Liver (tissue), 9 donors: ENCODE data around the gene NRG3. TPM values are rescaled to one million over a fixed set of nuclear protein-coding genes. Genes with fewer than 3 reads are reported as not detected.

Experiments used
- DNase-seq: peaks from one replicate; pipeline ENCODE4 v3.0.0-alpha.2; 2017; ENCODE audit warnings: low spot score
- H3K27ac ChIP-seq, 2 donors: one replicate each; pipeline ENCODE4 v1.7.0; 2013; ENCODE audit warnings: inconsistent platforms in 2 of 2, low read length in 2 of 2, control low read depth in 1 of 2, low read depth in 1 of 2, mild to moderate bottlenecking in 1 of 2
- H3K27me3 ChIP-seq, 4 donors: one replicate each; pipeline versions ENCODE4 v1.6.1 to v1.7.0; 2013; ENCODE audit warnings: low read length in 3 of 4, inconsistent platforms in 1 of 4, mild to moderate bottlenecking in 1 of 4, moderate library complexity in 1 of 4; ENCODE audit not compliant: control insufficient read depth in 4 of 4, insufficient read depth in 4 of 4
- H3K36me3 ChIP-seq, 4 donors: one replicate each; pipeline versions ENCODE4 v1.6.1 to v1.7.0; 2013; ENCODE audit warnings: low read length in 3 of 4, mild to moderate bottlenecking in 3 of 4, low read depth in 1 of 4, moderate library complexity in 1 of 4; ENCODE audit not compliant: control insufficient read depth in 4 of 4, insufficient read depth in 3 of 4
- H3K4me1 ChIP-seq, 4 donors: one replicate each; pipeline versions ENCODE4 v1.6.1 to v1.7.0; 2013; ENCODE audit warnings: low read length in 3 of 4, mild to moderate bottlenecking in 3 of 4, moderate library complexity in 1 of 4; ENCODE audit not compliant: control insufficient read depth in 4 of 4, insufficient read depth in 4 of 4
- H3K4me3 ChIP-seq, 3 donors: one replicate each; pipeline versions ENCODE4 v1.6.1 to v1.7.0; 2013; ENCODE audit warnings: low read length in 3 of 3, control low read depth in 1 of 3, low read depth in 1 of 3, mild to moderate bottlenecking in 1 of 3
- H3K9ac ChIP-seq, 2 donors: one replicate each; pipeline ENCODE4 v1.7.0; 2013; ENCODE audit warnings: low read length in 2 of 2, mild to moderate bottlenecking in 2 of 2, moderate library complexity in 2 of 2, control low read depth in 1 of 2, low read depth in 1 of 2
- H3K9me3 ChIP-seq, 4 donors: one replicate each; pipeline versions ENCODE4 v1.6.1 to v1.7.0; 2013; ENCODE audit warnings: low read length in 3 of 4; ENCODE audit not compliant: control insufficient read depth in 4 of 4
- CTCF ChIP-seq: fragments of 150-350 bp; IDR thresholded peaks from 2 replicates; pipeline ENCODE4 v1.5.1; 2017; ENCODE audit warnings: improper control_type of control experiment, low read depth, low read length; ENCODE audit not compliant: missing input control
- EGR1 ChIP-seq, 2 donors: IDR thresholded peaks; 2 replicates each; pipeline ENCODE4 v1.6.1; 2016 to 2018; ENCODE audit warnings: antibody characterized with exemption in 2 of 2, low read depth in 2 of 2
- FOXA1 ChIP-seq: IDR thresholded peaks from 2 replicates; pipeline ENCODE4 v1.6.1; 2016; ENCODE audit warnings: antibody characterized with exemption
- FOXA2 ChIP-seq: IDR thresholded peaks from 2 replicates; pipeline ENCODE4 v1.6.1; 2016; ENCODE audit warnings: antibody characterized with exemption
- GABPA ChIP-seq, 2 donors: IDR thresholded peaks in 1 of 2; conservative IDR thresholded peaks in 1 of 2; 2 replicates each; pipeline ENCODE4 v1.6.1; 2016; ENCODE audit warnings: antibody characterized with exemption in 2 of 2, mild to moderate bottlenecking in 1 of 2, moderate library complexity in 1 of 2
- HNF4A ChIP-seq, 2 donors: conservative IDR thresholded peaks; 2 replicates each; pipeline ENCODE4 v1.6.1; 2016; ENCODE audit warnings: antibody characterized with exemption in 2 of 2, mild to moderate bottlenecking in 2 of 2
- HNF4G ChIP-seq: IDR thresholded peaks from 2 replicates; pipeline ENCODE4 v1.6.1; 2016; ENCODE audit warnings: antibody characterized with exemption
- JUND ChIP-seq, 2 donors: IDR thresholded peaks; 2 replicates each; pipeline ENCODE4 v1.6.1; 2016; ENCODE audit warnings: antibody characterized with exemption in 2 of 2
- MAX ChIP-seq: IDR thresholded peaks from 2 replicates; pipeline ENCODE4 v1.6.1; 2016; ENCODE audit warnings: antibody characterized with exemption
- NR2F2 ChIP-seq: IDR thresholded peaks from 2 replicates; pipeline ENCODE4 v1.6.1; 2016; ENCODE audit warnings: antibody characterized with exemption
- RAD21 ChIP-seq, 2 donors: IDR thresholded peaks; 2 replicates each; pipeline ENCODE4 v1.6.1; 2016; ENCODE audit warnings: antibody characterized with exemption in 2 of 2, mild to moderate bottlenecking in 2 of 2
- REST ChIP-seq: IDR thresholded peaks from 2 replicates; pipeline ENCODE4 v1.6.1; 2016; ENCODE audit warnings: antibody characterized with exemption, mild to moderate bottlenecking
- RXRA ChIP-seq, 2 donors: IDR thresholded peaks; 2 replicates each; pipeline ENCODE4 v1.6.1; 2017 to 2018; ENCODE audit warnings: antibody characterized with exemption in 2 of 2, mild to moderate bottlenecking in 1 of 2
- SP1 ChIP-seq: IDR thresholded peaks from 2 replicates; pipeline ENCODE4 v1.6.1; 2018; ENCODE audit warnings: antibody characterized with exemption, mild to moderate bottlenecking
- TAF1 ChIP-seq: conservative IDR thresholded peaks from 2 replicates; pipeline ENCODE4 v1.6.1; 2016; ENCODE audit warnings: antibody characterized with exemption, mild to moderate bottlenecking
- YY1 ChIP-seq: IDR thresholded peaks from 2 replicates; pipeline ENCODE4 v1.6.1; 2016; ENCODE audit warnings: antibody characterized with exemption, mild to moderate bottlenecking
- ZBTB33 ChIP-seq: IDR thresholded peaks from 2 replicates; pipeline ENCODE4 v1.6.1; 2016; ENCODE audit warnings: antibody characterized with exemption
- whole genome bisulfite sequencing: extraction: QIAGEN DNeasy Blood & Tissue Kit; methylation state at CpG from one replicate; pipeline ENCODE4 v1.1.7; 2013; 5-methylcytosine and 5-hydroxymethylcytosine counted together
- polyA plus RNA-seq, 2 donors: library from polyadenylated mRNA; stranded (reverse) in 1 of 2; unstranded in 1 of 2; fragments of 200-250 nt in 1 of 2; fragments of >200 nt in 1 of 2; fragmentation: Nextera tagmentation in 1 of 2; extraction: Ambion mirVana in 1 of 2; gene quantifications; one replicate each; pipeline versions ENCODE4 v1.2.1 to v1.2.3, GENCODE V29; 2013 to 2015
- total RNA-seq, 2 donors: library from RNA; depleted of rRNA; stranded (reverse); fragments of >200 nt; gene quantifications; one replicate each; pipeline ENCODE4 v1.2.3, GENCODE V29; 2014
- donor health status: healthy.
- donor health status: healthy.
- donor health status: healthy.
- donor health status: healthy.
- donor health status: healthy.

NRG3 gene
- total and polyA plus RNA-seq, 4 donors = 0.24 to 3.7 (median 0.38) TPM

GRCh38 chr10:82213784-82214183, 338.8 kb downstream of the NRG3 start:
- no peak for DNase-seq
- H3K9me3 ChIP-seq = no peaks in the 10 kb centered on the region
- H3K27me3 ChIP-seq = no peaks in the 10 kb centered on the region
- TF ChIP-seq ZBTB33 (no peak), MAX (no peak), GABPA (IDR thresholded peaks at IDR 0.05 in 1 of 2, conservative IDR thresholded peaks at IDR 0.05 in 1 of 2) (no peak), SP1 (no peak), RXRA (IDR thresholded peaks at IDR 0.05) (no peak), HNF4A (conservative IDR thresholded peaks at IDR 0.05) (no peak), YY1 (no peak), FOXA2 (no peak), HNF4G (no peak), REST (no peak), TAF1 (no peak), JUND (IDR thresholded peaks at IDR 0.05) (no peak), FOXA1 (no peak), EGR1 (IDR thresholded peaks at IDR 0.05; ENCODE audit: low read depth in 2 of 2) (no peak), NR2F2 (no peak), CTCF (no peak)
- H3K27ac ChIP-seq = no peak overlapping the region
- no peak overlapping the region for H3K9ac ChIP-seq
- no peaks in the 10 kb centered on the region for H3K4me1 ChIP-seq
- WGBS = 89% methylated on average over 5 of the region's 5 CpGs
- no peaks in the 10 kb centered on the region for H3K36me3 ChIP-seq
- no peak overlapping the region for H3K4me3 ChIP-seq

GRCh38 chr10:82221056-82221455, 346.1 kb downstream of the NRG3 start:
- Histone ChIP-seq H3K9ac (no peak overlapping the region), H3K4me1 (no peaks in the 10 kb centered on the region), H3K36me3 (no peaks in the 10 kb centered on the region), H3K27me3 (no peaks in the 10 kb centered on the region), H3K9me3 (no peaks in the 10 kb centered on the region), H3K4me3 (no peak overlapping the region), H3K27ac (no peak overlapping the region)
- no peak for DNase-seq
- TF ChIP-seq HNF4A (conservative IDR thresholded peaks at IDR 0.05) (no peak), CTCF (no peak), TAF1 (no peak), HNF4G (no peak), JUND (IDR thresholded peaks at IDR 0.05) (no peak), FOXA2 (no peak), RXRA (IDR thresholded peaks at IDR 0.05) (no peak), REST (no peak), RAD21 (IDR thresholded peaks at IDR 0.05) (no peak), GABPA (IDR thresholded peaks at IDR 0.05 in 1 of 2, conservative IDR thresholded peaks at IDR 0.05 in 1 of 2) (no peak), MAX (no peak), FOXA1 (no peak)
